ENCODE results near the gene ABT1. TPM values are rescaled to one million over a fixed set of nuclear protein-coding genes. Genes with fewer than 3 reads are reported as not detected.

The ABT1 gene
- total RNA-seq, 1 experiment from 2014 or later: 33.7 TPM

DNA sequence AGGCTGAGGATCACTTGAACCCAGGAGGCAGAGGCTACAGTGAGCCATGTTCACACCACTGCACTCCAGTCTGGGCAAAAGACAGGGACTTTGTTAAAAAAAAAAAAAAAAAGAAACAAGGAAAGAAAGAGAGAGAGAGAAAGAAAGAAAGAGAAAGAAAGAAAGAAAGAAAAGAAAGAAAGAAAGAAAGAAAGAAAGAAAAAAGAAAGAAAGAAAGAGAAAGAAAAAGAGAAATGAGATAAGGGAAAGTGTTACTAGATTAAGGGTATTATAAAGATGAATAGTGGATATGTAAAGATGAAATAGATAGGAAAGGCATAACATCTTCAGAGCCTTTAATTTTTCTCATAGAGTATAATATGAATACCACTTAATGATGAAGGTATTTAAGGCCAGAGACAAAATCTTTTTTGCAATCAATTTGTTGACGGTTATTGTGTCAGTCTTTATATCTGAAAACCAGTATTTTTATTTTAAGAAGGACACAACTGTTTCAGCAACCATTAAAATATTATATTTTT is 26.6 kb downstream of the ABT1 start:
- BruUV-seq (replicated peaks): no TSS peak
- CTCF ChIA-PET: no interaction called here

DNA sequence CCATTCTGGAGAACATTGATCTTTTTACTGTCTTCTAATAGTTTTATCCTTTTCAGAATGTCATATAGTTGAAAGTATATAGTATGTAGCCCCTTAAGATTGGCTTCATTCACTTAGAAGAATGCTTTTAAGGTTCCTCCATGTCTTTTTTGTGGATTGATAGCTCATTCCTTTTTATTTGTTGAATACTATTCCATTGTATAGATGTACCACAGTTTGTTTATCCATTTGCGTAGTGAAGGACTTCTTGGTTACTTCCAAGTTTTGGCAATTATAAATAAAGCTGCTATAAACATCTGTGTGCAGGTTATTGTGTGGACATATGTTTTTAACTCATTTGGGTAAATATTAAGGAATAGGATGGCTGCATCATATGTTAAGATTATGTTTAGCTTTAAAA is 27.8 kb downstream of the ABT1 start:
- BruUV-seq (replicated peaks): no TSS peak
- Histone ChIP-seq H3K79me2 (ENCODE audit: low read length) (no peaks in the 10 kb centered on the region), H2AFZ (ENCODE audit: low read length) (no peak overlapping the region), H3K9me3 (ENCODE audit: low read length) (0 out of 2 replicates have a peak, but pooled peaks cover 9% of the 10 kb centered on the region), H3K9me2 (replicated peaks; ENCODE audit: low read length) (no peaks in the 10 kb centered on the region), H3K9ac (ENCODE audit: low read length) (no peak overlapping the region), H3K4me3 (ENCODE audit: low read length) (no peak overlapping the region), H3K4me2 (ENCODE audit: low read length) (no peak overlapping the region), H3F3A (ENCODE audit: low read length, unreplicated experiment) (no peaks in the 10 kb centered on the region), H3K4me1 (ENCODE audit: insufficient read depth, low read length) (no peaks in the 10 kb centered on the region), H3K27me3 (ENCODE audit: low read length) (no peaks in the 10 kb centered on the region), H3K36me3 (ENCODE audit: low read depth, low read length) (no peaks in the 10 kb centered on the region), H3K27ac (ENCODE audit: low read length) (no peak overlapping the region), H4K20me1 (ENCODE audit: low read length) (no peaks in the 10 kb centered on the region)
- DNase-seq (no peak), ATAC-seq (no peak)
- intact Hi-C loops (cut with micrococcal nuclease): no loop called here
- ChIA-PET POLR2A (ENCODE audit: unreplicated experiment) (no interaction called here), CTCF (no interaction called here)
- TF ChIP-seq, protein P1, sequence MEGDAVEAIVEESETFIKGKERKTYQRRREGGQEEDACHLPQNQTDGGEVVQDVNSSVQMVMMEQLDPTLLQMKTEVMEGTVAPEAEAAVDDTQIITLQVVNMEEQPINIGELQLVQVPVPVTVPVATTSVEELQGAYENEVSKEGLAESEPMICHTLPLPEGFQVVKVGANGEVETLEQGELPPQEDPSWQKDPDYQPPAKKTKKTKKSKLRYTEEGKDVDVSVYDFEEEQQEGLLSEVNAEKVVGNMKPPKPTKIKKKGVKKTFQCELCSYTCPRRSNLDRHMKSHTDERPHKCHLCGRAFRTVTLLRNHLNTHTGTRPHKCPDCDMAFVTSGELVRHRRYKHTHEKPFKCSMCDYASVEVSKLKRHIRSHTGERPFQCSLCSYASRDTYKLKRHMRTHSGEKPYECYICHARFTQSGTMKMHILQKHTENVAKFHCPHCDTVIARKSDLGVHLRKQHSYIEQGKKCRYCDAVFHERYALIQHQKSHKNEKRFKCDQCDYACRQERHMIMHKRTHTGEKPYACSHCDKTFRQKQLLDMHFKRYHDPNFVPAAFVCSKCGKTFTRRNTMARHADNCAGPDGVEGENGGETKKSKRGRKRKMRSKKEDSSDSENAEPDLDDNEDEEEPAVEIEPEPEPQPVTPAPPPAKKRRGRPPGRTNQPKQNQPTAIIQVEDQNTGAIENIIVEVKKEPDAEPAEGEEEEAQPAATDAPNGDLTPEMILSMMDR (conservative IDR thresholded peaks at IDR 0.05; ENCODE audit: low read depth, low read length): no peak
- TF ChIP-seq EZH2phosphoT487 (IDR thresholded peaks at IDR 0.05; ENCODE audit: borderline replicate concordance, low read length) (no peak), EZH2 (IDR thresholded peaks at IDR 0.05; ENCODE audit: low read length, unreplicated experiment) (no peak)

More for the DNA sequence above, 26.6 kb downstream of the ABT1 start:
- Histone ChIP-seq H3K4me1 (ENCODE audit: insufficient read depth, low read length) (no peaks in the 10 kb centered on the region), H3K79me2 (ENCODE audit: low read length) (no peaks in the 10 kb centered on the region), H3K9me3 (ENCODE audit: low read length) (0 out of 2 replicates have a peak, but pooled peaks cover 12% of the 10 kb centered on the region), H3K9ac (ENCODE audit: low read length) (no peak overlapping the region), H2AFZ (ENCODE audit: low read length) (no peak overlapping the region), H3K4me3 (ENCODE audit: low read length) (no peak overlapping the region), H3K4me2 (ENCODE audit: low read length) (no peak overlapping the region), H3K27ac (ENCODE audit: low read length) (no peak overlapping the region), H3K36me3 (ENCODE audit: low read depth, low read length) (no peaks in the 10 kb centered on the region), H3F3A (ENCODE audit: low read length, unreplicated experiment) (no peaks in the 10 kb centered on the region), H3K27me3 (ENCODE audit: low read length) (no peaks in the 10 kb centered on the region), H3K9me2 (replicated peaks; ENCODE audit: low read length) (no peaks in the 10 kb centered on the region), H4K20me1 (ENCODE audit: low read length) (no peaks in the 10 kb centered on the region)
- ATAC-seq (no peak), DNase-seq (no peak)
- intact Hi-C loops (cut with micrococcal nuclease): no loop called here
- TF ChIP-seq, protein P1 (conservative IDR thresholded peaks at IDR 0.05; ENCODE audit: low read depth, low read length): no peak
- TF ChIP-seq EZH2 (IDR thresholded peaks at IDR 0.05; ENCODE audit: low read length, unreplicated experiment) (no peak), EZH2phosphoT487 (IDR thresholded peaks at IDR 0.05; ENCODE audit: borderline replicate concordance, low read length) (no peak)
- POLR2A ChIA-PET (ENCODE audit: unreplicated experiment): no interaction called here

- no peak for ATAC-seq
- Histone ChIP-seq H3K9me3 (ENCODE audit: low read length) (no peaks in the 10 kb centered on the region), H3K27ac (ENCODE audit: low read length) (no peak overlapping the region), H3K36me3 (ENCODE audit: low read depth, low read length) (no peaks in the 10 kb centered on the region), H3K27me3 (ENCODE audit: low read length) (no peaks in the 10 kb centered on the region), H3K79me2 (ENCODE audit: low read length) (no peaks in the 10 kb centered on the region), H3K9me2 (replicated peaks; ENCODE audit: low read length) (no peaks in the 10 kb centered on the region), H3K4me2 (ENCODE audit: low read length) (no peak overlapping the region), H2AFZ (ENCODE audit: low read length) (no peak overlapping the region), H3K4me3 (ENCODE audit: low read length) (no peak overlapping the region), H4K20me1 (ENCODE audit: low read length) (no peaks in the 10 kb centered on the region), H3K9ac (ENCODE audit: low read length) (no peak overlapping the region), H3K4me1 (ENCODE audit: insufficient read depth, low read length) (no peaks in the 10 kb centered on the region), H3F3A (ENCODE audit: low read length, unreplicated experiment) (no peaks in the 10 kb centered on the region)
- ChIA-PET CTCF (no interaction called here), POLR2A (ENCODE audit: unreplicated experiment) (no interaction called here)
- intact Hi-C loops (cut with micrococcal nuclease): no loop called here
- no peak for TF ChIP-seq EZH2 (IDR thresholded peaks at IDR 0.05; ENCODE audit: low read length, unreplicated experiment)
- TF ChIP-seq EZH2phosphoT487 (IDR thresholded peaks at IDR 0.05; ENCODE audit: borderline replicate concordance, low read length): no peak
- TF ChIP-seq, protein P1 (conservative IDR thresholded peaks at IDR 0.05; ENCODE audit: low read depth, low read length): no peak
- no peak for DNase-seq
- no TSS peak for BruUV-seq (replicated peaks)
Measured at GRCh38 chr6:26627843-26628242, 31.1 kb downstream of the ABT1 start.
